NCI-H1436 treated with DMSO at 0.1 percent for 48 hours (cell line): ENCODE measurements around the gene SLC50A1.

Source experiments
- DNase-seq: peaks from one replicate; lab custom pipeline; 2025; lab: John Stamatoyannopoulos, UW

SLC50A1 gene

GRCh38 chr1:155135415-155136028 is at the start of gene SLC50A1:
Gene SLC50A1 (plus strand): TSS chr1:155135852. CDS start chr1:155135912, 60 bp downstream.
- peak; percentile 47 for DNase-seq

- no peak for DNase-seq
Observed at GRCh38 chr1:155086128-155086741, 49.4 kb upstream of the SLC50A1 start.

GRCh38 chr1:155086856-155087535 is 48.7 kb upstream of the SLC50A1 start:
- no peak for DNase-seq

GRCh38 chr1:155091071-155092051 is 44.3 kb upstream of the SLC50A1 start:
- no peak for DNase-seq

DNA sequence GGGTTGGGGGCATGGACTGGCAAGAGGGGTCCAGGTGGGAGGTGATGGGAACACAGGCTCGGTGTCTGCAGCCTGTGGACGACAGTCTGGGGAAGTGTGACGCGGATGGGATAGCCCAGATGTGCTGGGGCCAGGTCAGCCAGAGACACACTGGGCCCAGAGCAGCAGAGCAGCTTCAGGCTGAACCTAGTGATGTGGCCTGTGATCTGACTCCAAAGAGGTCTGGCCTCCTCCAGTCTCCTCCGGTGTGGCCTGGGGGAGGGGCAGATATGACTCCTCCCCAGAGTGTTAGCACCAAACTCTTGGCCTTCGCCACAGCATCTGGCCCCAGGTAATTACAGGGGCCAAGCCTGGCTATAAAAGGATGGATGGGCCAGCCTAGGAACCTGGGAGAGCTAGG is 43.5 kb upstream of the SLC50A1 start:
- DNase-seq, result no peak

GRCh38 chr1:155092641-155093040 is 43.0 kb upstream of the SLC50A1 start:
- DNase-seq, result no peak

DNA sequence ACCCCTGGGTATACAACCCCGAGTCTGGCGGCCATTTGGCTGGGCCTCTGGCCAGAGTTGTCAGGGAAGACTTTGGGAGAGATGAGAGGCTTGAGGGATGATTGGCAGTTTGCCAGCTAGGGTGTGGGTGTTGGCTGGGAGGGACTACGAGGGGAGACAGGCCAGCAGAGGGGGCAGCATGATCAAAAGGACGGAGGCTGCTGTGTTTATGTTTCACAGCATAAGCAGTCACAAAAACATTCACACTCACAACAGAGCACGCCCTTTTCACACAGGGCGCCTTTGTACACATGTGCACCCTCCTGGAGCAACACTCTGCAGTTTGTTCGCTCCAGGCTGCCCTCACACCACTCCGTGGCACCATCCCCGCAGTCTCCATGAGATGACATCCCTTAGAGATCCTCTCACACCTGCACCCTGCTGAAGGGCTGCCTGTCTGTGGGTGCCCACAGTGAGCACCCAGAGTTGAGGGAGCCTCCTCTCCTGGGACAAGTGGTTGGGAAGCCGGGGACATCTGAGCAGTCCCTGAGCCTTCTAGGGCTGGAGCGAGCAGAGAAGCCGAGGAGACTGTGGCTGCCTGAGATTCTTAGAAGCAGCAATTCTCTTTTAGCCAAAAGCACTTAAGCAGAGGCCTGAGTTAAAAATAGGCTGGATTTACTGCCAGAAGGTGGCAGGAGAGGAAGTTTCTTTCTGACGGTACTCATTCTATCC is 41.6 kb upstream of the SLC50A1 start:
- no peak for DNase-seq

DNA sequence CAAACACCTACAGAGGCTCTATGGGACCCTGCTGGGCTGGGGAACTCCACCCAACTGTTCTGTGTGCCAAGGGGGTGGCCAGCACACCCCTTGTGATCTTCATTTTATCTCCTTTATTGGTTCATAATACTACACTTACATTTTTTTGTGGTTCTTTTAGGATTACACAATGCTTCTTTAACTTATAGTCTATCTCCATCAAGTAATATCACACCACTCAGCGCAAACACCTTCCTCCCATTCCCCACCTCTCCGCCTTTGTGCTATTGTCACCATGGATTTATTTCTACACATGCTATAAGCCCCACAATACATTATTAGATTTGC is 41.1 kb upstream of the SLC50A1 start:
- no peak for DNase-seq

DNA sequence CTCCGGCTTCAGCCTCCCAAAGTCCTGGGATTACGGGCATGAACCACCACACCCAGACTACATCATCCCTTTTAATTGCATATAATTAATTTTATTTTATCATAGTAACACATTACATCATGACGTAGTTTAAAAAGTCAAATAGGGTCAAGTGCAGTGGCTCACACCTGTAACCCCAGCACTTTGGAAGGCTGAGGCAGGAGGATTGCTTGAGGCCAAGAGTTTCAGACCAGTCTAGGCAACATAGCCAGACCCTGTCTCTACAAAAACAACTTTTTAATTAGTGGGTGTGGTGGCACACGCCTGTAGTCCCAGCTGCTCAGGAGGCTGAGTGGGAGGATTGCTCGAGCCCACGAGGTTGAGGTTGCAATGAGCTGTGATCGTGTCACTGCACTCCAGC is 36.3 kb upstream of the SLC50A1 start:
- no peak for DNase-seq

- DNase-seq, result no peak
Observed at GRCh38 chr1:155103325-155103724, 32.3 kb upstream of the SLC50A1 start.

GRCh38 chr1:155104605-155105534 is 30.8 kb upstream of the SLC50A1 start:
- no peak for DNase-seq

- DNase-seq, result no peak
Observed at GRCh38 chr1:155105604-155106011, 30.0 kb upstream of the SLC50A1 start.

GRCh38 chr1:155106862-155107261 is 28.8 kb upstream of the SLC50A1 start:
- DNase-seq, result no peak

DNA sequence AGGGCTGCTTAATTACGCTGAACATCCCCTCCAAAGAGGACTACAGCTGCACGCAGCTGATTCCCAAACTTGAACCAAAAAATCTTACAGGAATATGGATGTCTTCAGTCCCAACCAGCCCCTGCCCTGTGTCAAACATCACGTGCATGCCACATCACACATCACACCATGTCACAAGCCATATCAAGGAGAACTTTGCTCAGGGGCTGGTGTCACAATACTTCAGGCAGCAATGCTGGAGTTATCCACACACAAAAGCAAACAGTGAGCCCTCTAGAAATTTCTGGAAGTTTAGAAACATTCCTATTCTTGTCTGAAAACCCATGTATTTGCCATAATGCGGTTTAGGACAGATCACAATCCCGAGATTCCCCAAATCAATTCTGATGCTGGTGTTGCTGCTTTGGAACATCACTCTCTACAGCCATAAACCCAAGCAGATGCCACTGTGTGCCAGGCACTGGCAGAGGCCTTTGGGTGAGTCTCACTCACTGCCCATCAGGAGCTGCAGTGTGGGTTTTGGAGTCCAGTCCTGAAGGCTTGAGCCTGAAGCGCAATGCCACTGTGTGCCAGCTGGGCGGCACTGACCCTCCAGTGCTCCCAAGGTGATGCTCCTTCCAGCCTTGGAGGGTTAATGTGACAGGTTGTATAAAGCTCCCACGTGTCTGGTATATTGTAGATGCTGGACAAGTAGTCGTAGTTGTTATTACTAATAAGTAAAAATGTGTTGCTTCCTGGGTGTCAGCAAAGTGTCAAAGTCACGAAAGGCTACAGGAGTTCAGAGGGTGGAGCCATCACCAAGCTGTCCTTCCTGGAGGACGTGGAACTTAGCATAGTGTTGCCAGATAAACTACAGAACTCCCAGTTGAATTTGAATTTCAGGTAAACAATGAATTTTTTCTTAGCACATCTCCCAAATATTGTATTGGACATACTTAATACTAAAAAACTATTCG is 28.1 kb upstream of the SLC50A1 start:
- no peak for DNase-seq

- DNase-seq, result no peak
Observed at GRCh38 chr1:155108296-155108695, 27.4 kb upstream of the SLC50A1 start.

- no peak for DNase-seq
Observed at GRCh38 chr1:155110381-155110780, 25.3 kb upstream of the SLC50A1 start.

GRCh38 chr1:155110826-155111225 is 24.8 kb upstream of the SLC50A1 start:
- DNase-seq, result no peak

GRCh38 chr1:155113450-155113980 is 22.1 kb upstream of the SLC50A1 start:
- no peak for DNase-seq

- DNase-seq, result no peak
Observed at GRCh38 chr1:155116113-155116764, 19.4 kb upstream of the SLC50A1 start.
